DOHH2 (cell line): ENCODE results near the gene TRPV4.

ENCODE experiments used
- H3F3A ChIP-seq: fragments of 200-600 bp; sonication (generic), shearing (Covaris generic); 2 replicates; pipeline ENCODE4 v1.6.0; 2016; ENCODE audit warnings: antibody characterized with exemption, mild to moderate bottlenecking; ENCODE audit not compliant: control insufficient read depth, insufficient read depth
- H3K27ac ChIP-seq: fragments of 200-600 bp; sonication (generic); 2 replicates; pipeline ENCODE4 v1.5.1; 2014; ENCODE audit warnings: low read depth, mild to moderate bottlenecking, low read length, moderate library complexity
- H3K27me3 ChIP-seq: fragments of 200-600 bp; sonication (generic); 2 replicates; pipeline ENCODE4 v1.6.1; 2014; ENCODE audit warnings: mild to moderate bottlenecking, low read length, mixed read lengths; ENCODE audit not compliant: control insufficient read depth
- H3K36me3 ChIP-seq: fragments of 200-600 bp; sonication (generic); 2 replicates; pipeline ENCODE4 v1.6.1; 2014; ENCODE audit warnings: mild to moderate bottlenecking, low read length, moderate library complexity, mixed read lengths; ENCODE audit not compliant: control insufficient read depth
- H3K4me1 ChIP-seq: fragments of 200-600 bp; sonication (generic); 2 replicates; pipeline ENCODE4 v1.6.1; 2014; ENCODE audit warnings: mild to moderate bottlenecking, low read length, mixed read lengths; ENCODE audit not compliant: control insufficient read depth
- H3K4me2 ChIP-seq: fragments of 200-600 bp; sonication (generic); 2 replicates; pipeline ENCODE4 v1.6.0; 2014; ENCODE audit warnings: mild to moderate bottlenecking, low read length, moderate library complexity
- H3K4me3 ChIP-seq: fragments of 200-600 bp; sonication (generic); 2 replicates; pipeline ENCODE4 v1.5.1; 2014; ENCODE audit warnings: mild to moderate bottlenecking, low read length, mixed read lengths
- H3K79me2 ChIP-seq: fragments of 200-600 bp; sonication (generic); 2 replicates; pipeline ENCODE4 v1.6.1; 2014; ENCODE audit warnings: mild to moderate bottlenecking, low read length, mixed read lengths; ENCODE audit not compliant: control insufficient read depth
- H3K9me2 ChIP-seq: fragments of 200-600 bp; sonication (generic); replicated peaks from 2 replicates; pipeline ENCODE4 v1.6.1; 2014; ENCODE audit warnings: mild to moderate bottlenecking, low read length, mixed read lengths; ENCODE audit not compliant: control insufficient read depth
- H3K9me3 ChIP-seq: fragments of 200-600 bp; sonication (generic); 2 replicates; pipeline ENCODE4 v1.6.1; 2014; ENCODE audit warnings: antibody characterized with exemption, low read length, mixed read lengths; ENCODE audit not compliant: control insufficient read depth, insufficient read depth
- H4K20me1 ChIP-seq: fragments of 200-600 bp; sonication (generic); 2 replicates; pipeline ENCODE4 v1.6.0; 2014; ENCODE audit warnings: low read depth, mild to moderate bottlenecking, antibody characterized with exemption, low read length, moderate library complexity; ENCODE audit not compliant: control insufficient read depth, insufficient read depth
- CTCF ChIP-seq: fragments of 200-600 bp; sonication (generic); IDR thresholded peaks from one replicate; pipeline ENCODE4 v1.5.1; 2014; ENCODE audit warnings: antibody characterized with exemption, mild to moderate bottlenecking, low read depth, low read length; ENCODE audit not compliant: poor library complexity, severe bottlenecking
- EZH2phosphoT487 ChIP-seq: fragments of 200-600 bp; sonication (generic); IDR thresholded peaks from 2 replicates; pipeline ENCODE4 v1.6.1; 2017; ENCODE audit warnings: borderline replicate concordance, mild to moderate bottlenecking, antibody characterized with exemption, low read length, moderate library complexity, mixed read lengths

The TRPV4 gene

GRCh38 chr12:109734219-109735000 is 98.8 kb downstream of the TRPV4 start:
- Histone ChIP-seq H3K79me2 (no peaks in the 10 kb centered on the region), H3K9me2 (no peaks in the 10 kb centered on the region), H3K27ac (no peak overlapping the region), H3K4me2 (no peak overlapping the region), H4K20me1 (0 out of 2 replicates have a peak, but pooled peaks cover 5% of the 10 kb centered on the region), H3K4me3 (no peak overlapping the region), H3K4me1 (no peaks in the 10 kb centered on the region), H3K9me3 (no peaks in the 10 kb centered on the region), H3K36me3 (no peaks in the 10 kb centered on the region), H3F3A (no peaks in the 10 kb centered on the region), H3K27me3 (no peaks in the 10 kb centered on the region)
- TF ChIP-seq CTCF = no peak
- TF ChIP-seq EZH2phosphoT487 = no peak
